HEK293 (cell line): Measurements from ENCODE around the gene ADAMTS20.

ENCODE experiments used
- CTCF ChIA-PET: fragments of 350-600 bp; formaldehyde crosslinking; extraction: SDS; loops from one replicate; lab custom pipeline; 2021; ENCODE audit warnings: antibody characterized with exemption; lab: Yijun Ruan, JAX
- POLR2A ChIA-PET: fragments of 300-600 bp; formaldehyde crosslinking; extraction: SDS; loops from one replicate; lab custom pipeline; 2020; ENCODE audit warnings: antibody characterized with exemption, inconsistent platforms; lab: Yijun Ruan, JAX
- H3K27ac ChIP-seq: fragments of 200-500 bp; sonication (Bioruptor generic); 2 replicates; pipeline ENCODE4 v1.5.1; 2014; ENCODE audit warnings: low read depth, low read length, control low read depth, inconsistent platforms; ENCODE audit errors: extremely low read depth
- H3K36me3 ChIP-seq, 2 experiments: fragments of 200-500 bp in 1 of 2; sonication (Bioruptor generic) in 1 of 2; 1 replicate in 1 of 2; 2 replicates in 1 of 2; pipeline ENCODE4 v1.5.1; 2014 to 2017; ENCODE audit warnings: inconsistent platforms in 2 of 2, low read length in 2 of 2; ENCODE audit not compliant: control insufficient read depth in 2 of 2, insufficient read depth in 1 of 2
- H3K4me1 ChIP-seq: fragments of 200-500 bp; sonication (Bioruptor generic); 2 replicates; pipeline ENCODE4 v1.5.1; 2014; ENCODE audit warnings: mild to moderate bottlenecking, low read length, inconsistent platforms; ENCODE audit not compliant: control insufficient read depth, insufficient read depth
- H3K4me3 ChIP-seq: 2 replicates; pipeline ENCODE4 v1.5.1; 2011; ENCODE audit warnings: low read depth, mild to moderate bottlenecking, control low read depth, low read length, moderate library complexity
- H3K9me3 ChIP-seq: fragments of 200-500 bp; sonication (Bioruptor generic); 2 replicates; pipeline ENCODE4 v1.5.1; 2014; ENCODE audit warnings: low read depth, low read length, inconsistent platforms; ENCODE audit not compliant: control insufficient read depth, insufficient read depth
- GLIS1 ChIP-seq: fragments of 450-650 bp; formaldehyde crosslinking; IDR thresholded peaks from 2 replicates; pipeline ENCODE4 v1.5.1; 2016; ENCODE audit warnings: missing biosample characterization, missing genetic modification characterization
- GLIS2 ChIP-seq: fragments of 450-650 bp; formaldehyde crosslinking; IDR thresholded peaks from 2 replicates; pipeline ENCODE4 v1.5.1; 2016; ENCODE audit warnings: missing biosample characterization, missing genetic modification characterization
- TRIM28 ChIP-seq: IDR thresholded peaks from 2 replicates; pipeline ENCODE4 v1.6.1; 2011; ENCODE audit warnings: low read length, control low read depth, borderline replicate concordance
- YY1 ChIP-seq: fragments of 450-650 bp; formaldehyde crosslinking; IDR thresholded peaks from 2 replicates; pipeline ENCODE4 v1.5.1; 2018; ENCODE audit warnings: missing biosample characterization, missing genetic modification characterization
- ZBTB17 ChIP-seq: fragments of 450-650 bp; formaldehyde crosslinking; IDR thresholded peaks from 2 replicates; pipeline ENCODE4 v1.5.1; 2016; ENCODE audit warnings: missing biosample characterization, missing genetic modification characterization
- ZEB2 ChIP-seq: fragments of 450-650 bp; formaldehyde crosslinking; IDR thresholded peaks from 2 replicates; pipeline ENCODE4 v1.5.1; 2016; ENCODE audit warnings: missing biosample characterization, missing genetic modification characterization
- ZFHX2 ChIP-seq: fragments of 450-650 bp; formaldehyde crosslinking; conservative IDR thresholded peaks from 2 replicates; pipeline ENCODE4 v1.5.1; 2016; ENCODE audit warnings: missing biosample characterization, missing genetic modification characterization
- ZNF16 ChIP-seq: fragments of 450-650 bp; formaldehyde crosslinking; IDR thresholded peaks from 2 replicates; pipeline ENCODE4 v1.5.1; 2016; ENCODE audit warnings: low read depth, missing biosample characterization, missing genetic modification characterization
- ZNF175 ChIP-seq: fragments of 450-650 bp; formaldehyde crosslinking; IDR thresholded peaks from 2 replicates; pipeline ENCODE4 v1.5.1; 2016; ENCODE audit warnings: missing biosample characterization, missing genetic modification characterization
- ZNF184 ChIP-seq: fragments of 450-650 bp; IDR thresholded peaks from 2 replicates; pipeline ENCODE4 v1.5.1; 2018; ENCODE audit warnings: missing biosample characterization, mild to moderate bottlenecking, missing genetic modification characterization
- ZNF214 ChIP-seq: fragments of 450-650 bp; formaldehyde crosslinking; IDR thresholded peaks from 2 replicates; pipeline ENCODE4 v1.5.1; 2017; ENCODE audit warnings: missing biosample characterization, mild to moderate bottlenecking, missing genetic modification characterization, borderline replicate concordance
- ZNF335 ChIP-seq: fragments of 450-650 bp; formaldehyde crosslinking; conservative IDR thresholded peaks from 2 replicates; pipeline ENCODE4 v1.5.1; 2016; ENCODE audit warnings: missing biosample characterization, missing genetic modification characterization
- ZNF404 ChIP-seq: fragments of 450-650 bp; formaldehyde crosslinking; IDR thresholded peaks from 2 replicates; pipeline ENCODE4 v1.5.1; 2017; ENCODE audit warnings: missing biosample characterization, missing genetic modification characterization
- ZNF530 ChIP-seq: fragments of 450-650 bp; formaldehyde crosslinking; IDR thresholded peaks from 2 replicates; pipeline ENCODE4 v1.5.1; 2016; ENCODE audit warnings: low read depth, missing biosample characterization, missing genetic modification characterization
- ZNF544 ChIP-seq: fragments of 450-650 bp; formaldehyde crosslinking; IDR thresholded peaks from 2 replicates; pipeline ENCODE4 v1.5.0; 2017; ENCODE audit warnings: missing biosample characterization, missing genetic modification characterization
- ZNF558 ChIP-seq: fragments of 450-650 bp; formaldehyde crosslinking; IDR thresholded peaks from 2 replicates; pipeline ENCODE4 v1.5.1; 2016; ENCODE audit warnings: missing biosample characterization, missing genetic modification characterization
- ZNF610 ChIP-seq: fragments of 450-650 bp; formaldehyde crosslinking; IDR thresholded peaks from 2 replicates; pipeline ENCODE4 v1.5.1; 2016; ENCODE audit warnings: missing biosample characterization, missing genetic modification characterization, borderline replicate concordance
- ZNF623 ChIP-seq: fragments of 450-650 bp; formaldehyde crosslinking; IDR thresholded peaks from 2 replicates; pipeline ENCODE4 v1.5.1; 2016; ENCODE audit warnings: missing biosample characterization, missing genetic modification characterization
- ZNF629 ChIP-seq: fragments of 450-650 bp; formaldehyde crosslinking; IDR thresholded peaks from 2 replicates; pipeline ENCODE4 v1.5.1; 2017; ENCODE audit warnings: missing biosample characterization, missing genetic modification characterization
- ZSCAN30 ChIP-seq: fragments of 450-650 bp; IDR thresholded peaks from 2 replicates; pipeline ENCODE4 v1.5.1; 2018; ENCODE audit warnings: missing biosample characterization, mild to moderate bottlenecking, missing genetic modification characterization, moderate library complexity
- TF ChIP-seq, protein P1 (sequence below): fragments of 450-650 bp; formaldehyde crosslinking; IDR thresholded peaks from 2 replicates; pipeline ENCODE4 v1.5.1; 2016; ENCODE audit warnings: missing biosample characterization, missing genetic modification characterization
- TF ChIP-seq, protein P2 (sequence below): fragments of 450-650 bp; formaldehyde crosslinking; IDR thresholded peaks from 2 replicates; pipeline ENCODE4 v1.5.1; 2017; ENCODE audit warnings: missing biosample characterization, missing genetic modification characterization
- TF ChIP-seq, protein P3 (sequence below): fragments of 450-650 bp; formaldehyde crosslinking; IDR thresholded peaks from 2 replicates; pipeline ENCODE4 v1.5.1; 2016; ENCODE audit warnings: missing biosample characterization, missing genetic modification characterization
- TF ChIP-seq, protein P4 (sequence below): fragments of 450-650 bp; formaldehyde crosslinking; IDR thresholded peaks from 2 replicates; pipeline ENCODE4 v1.5.1; 2016; ENCODE audit warnings: missing biosample characterization, missing genetic modification characterization
- TF ChIP-seq, protein P5 (sequence below): fragments of 450-650 bp; formaldehyde crosslinking; IDR thresholded peaks from 2 replicates; pipeline ENCODE4 v1.5.1; 2016; ENCODE audit warnings: missing biosample characterization, missing genetic modification characterization

ADAMTS20 gene

DNA sequence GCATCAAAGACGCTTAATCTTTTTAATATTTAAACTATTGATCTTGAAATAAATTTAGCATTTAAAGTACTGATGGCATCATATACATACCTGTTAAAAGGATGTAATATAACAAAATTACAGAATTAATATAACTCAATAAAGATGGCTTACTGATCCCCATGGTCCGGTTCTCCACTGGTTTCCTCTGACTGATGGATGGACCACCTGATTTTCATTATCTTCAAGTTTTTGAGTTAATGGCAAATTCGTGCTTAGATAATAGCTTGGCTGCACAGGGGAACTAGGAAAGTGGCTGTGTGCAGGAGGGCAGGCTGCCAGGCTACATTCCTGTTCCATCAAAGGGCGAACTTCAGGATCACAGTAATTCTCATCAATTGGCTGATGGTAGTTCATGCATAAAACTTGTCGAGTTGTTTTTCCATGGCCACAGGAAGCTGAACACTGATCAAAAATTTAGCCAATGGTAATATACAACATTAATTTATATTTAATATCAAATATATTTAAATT, 123.9 kb downstream of the ADAMTS20 start:
- H3K36me3 ChIP-seq, result no peaks in the 10 kb centered on the region
- H3K4me1 ChIP-seq, result no peaks in the 10 kb centered on the region
- no peak overlapping the region for H3K27ac ChIP-seq
- ChIA-PET CTCF (interaction anchor here (0.6 to 1.6 kb wide), 2 partner anchors 17 to 259 kb away, joined by 3 read pairs; no protein-coding TSS in a partner anchor), POLR2A (no interaction called here)
- no peaks in the 10 kb centered on the region for H3K9me3 ChIP-seq
- H3K4me3 ChIP-seq, result no peak overlapping the region
- no peak for TF ChIP-seq ZNF610 (tag by site-specific recombination)
- no peak for TF ChIP-seq ZNF629
- TF ChIP-seq GLIS2 (tag by site-specific recombination), result no peak
- TF ChIP-seq ZEB2 (tag by site-specific recombination), result no peak
- no peak for TF ChIP-seq TRIM28
- no peak for TF ChIP-seq ZNF175 (tag by site-specific recombination)
- no peak for TF ChIP-seq ZNF335 (tag by site-specific recombination)
- TF ChIP-seq ZNF558 (tag by site-specific recombination), result no peak
- TF ChIP-seq ZNF214 (tag by site-specific recombination), result no peak
- TF ChIP-seq ZNF184, result no peak
- TF ChIP-seq, protein P1, sequence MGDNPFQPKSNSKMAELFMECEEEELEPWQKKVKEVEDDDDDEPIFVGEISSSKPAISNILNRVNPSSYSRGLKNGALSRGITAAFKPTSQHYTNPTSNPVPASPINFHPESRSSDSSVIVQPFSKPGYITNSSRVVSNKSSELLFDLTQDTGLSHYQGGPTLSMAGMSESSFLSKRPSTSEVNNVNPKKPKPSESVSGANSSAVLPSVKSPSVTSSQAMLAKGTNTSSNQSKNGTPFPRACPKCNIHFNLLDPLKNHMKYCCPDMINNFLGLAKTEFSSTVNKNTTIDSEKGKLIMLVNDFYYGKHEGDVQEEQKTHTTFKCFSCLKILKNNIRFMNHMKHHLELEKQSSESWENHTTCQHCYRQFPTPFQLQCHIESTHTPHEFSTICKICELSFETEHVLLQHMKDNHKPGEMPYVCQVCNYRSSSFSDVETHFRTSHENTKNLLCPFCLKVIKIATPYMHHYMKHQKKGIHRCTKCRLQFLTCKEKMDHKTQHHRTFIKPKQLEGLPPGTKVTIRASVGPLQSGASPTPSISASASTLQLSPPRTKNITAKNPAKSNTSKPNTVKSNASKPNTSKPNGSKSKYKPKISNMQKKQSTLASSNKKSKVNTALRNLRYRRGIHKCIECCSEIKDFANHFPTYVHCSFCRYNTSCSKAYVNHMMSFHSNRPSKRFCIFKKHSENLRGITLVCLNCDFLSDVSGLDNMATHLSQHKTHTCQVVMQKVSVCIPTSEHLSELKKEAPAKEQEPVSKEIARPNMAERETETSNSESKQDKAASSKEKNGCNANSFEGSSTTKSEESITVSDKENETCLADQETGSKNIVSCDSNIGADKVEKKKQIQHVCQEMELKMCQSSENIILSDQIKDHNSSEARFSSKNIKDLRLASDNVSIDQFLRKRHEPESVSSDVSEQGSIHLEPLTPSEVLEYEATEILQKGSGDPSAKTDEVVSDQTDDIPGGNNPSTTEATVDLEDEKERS (tag by site-specific recombination), result no peak
- no peak for TF ChIP-seq ZSCAN30 (tag by site-specific recombination)
- TF ChIP-seq ZBTB17, result no peak
- TF ChIP-seq, protein P2, sequence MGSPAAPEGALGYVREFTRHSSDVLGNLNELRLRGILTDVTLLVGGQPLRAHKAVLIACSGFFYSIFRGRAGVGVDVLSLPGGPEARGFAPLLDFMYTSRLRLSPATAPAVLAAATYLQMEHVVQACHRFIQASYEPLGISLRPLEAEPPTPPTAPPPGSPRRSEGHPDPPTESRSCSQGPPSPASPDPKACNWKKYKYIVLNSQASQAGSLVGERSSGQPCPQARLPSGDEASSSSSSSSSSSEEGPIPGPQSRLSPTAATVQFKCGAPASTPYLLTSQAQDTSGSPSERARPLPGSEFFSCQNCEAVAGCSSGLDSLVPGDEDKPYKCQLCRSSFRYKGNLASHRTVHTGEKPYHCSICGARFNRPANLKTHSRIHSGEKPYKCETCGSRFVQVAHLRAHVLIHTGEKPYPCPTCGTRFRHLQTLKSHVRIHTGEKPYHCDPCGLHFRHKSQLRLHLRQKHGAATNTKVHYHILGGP, result no peak
- TF ChIP-seq ZNF623, result no peak

DNA sequence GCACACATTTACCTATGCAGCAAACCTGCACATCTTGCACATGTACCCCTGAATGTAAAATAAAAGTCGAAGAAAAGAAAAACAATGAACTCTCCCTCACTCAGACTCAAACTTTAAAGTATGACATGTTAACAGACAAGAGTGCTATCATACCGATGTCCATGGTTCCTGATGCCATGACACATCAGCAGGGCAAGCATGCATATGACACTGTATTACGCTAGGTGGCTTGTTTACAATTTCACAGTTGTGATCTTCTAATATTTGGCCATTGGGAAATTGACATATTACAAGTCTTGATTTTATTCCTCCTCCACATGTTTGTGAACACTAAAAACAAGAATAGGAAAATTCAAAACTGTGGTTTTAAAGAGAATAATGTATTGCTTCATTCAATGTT, 126.6 kb downstream of the ADAMTS20 start:
- Histone ChIP-seq H3K4me1 (no peaks in the 10 kb centered on the region), H3K36me3 (no peaks in the 10 kb centered on the region), H3K4me3 (no peak overlapping the region), H3K9me3 (no peaks in the 10 kb centered on the region), H3K27ac (no peak overlapping the region)
- CTCF ChIA-PET, result no interaction called here
- TF ChIP-seq YY1, result no peak
- POLR2A ChIA-PET, result no interaction called here

DNA sequence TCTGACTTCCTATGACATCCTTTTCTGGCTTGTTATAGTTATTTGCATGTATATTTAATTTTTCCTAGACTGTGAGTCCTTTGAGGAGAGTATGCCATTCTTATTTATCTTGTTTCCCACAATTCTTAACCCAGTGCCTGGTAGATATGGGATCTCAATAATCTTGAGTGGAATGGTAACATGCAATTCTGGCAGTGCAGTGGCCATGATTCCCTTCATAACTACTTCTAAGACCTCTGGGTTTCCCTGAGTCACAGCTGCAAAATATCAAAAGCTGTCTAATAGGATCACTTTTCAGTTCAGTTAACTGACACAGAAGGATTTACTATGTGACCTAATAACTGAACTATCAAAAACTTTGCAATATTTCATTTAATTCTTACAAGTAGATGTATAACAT, 135.0 kb downstream of the ADAMTS20 start:
- H3K9me3 ChIP-seq, result no peaks in the 10 kb centered on the region
- H3K4me1 ChIP-seq, result no peaks in the 10 kb centered on the region
- H3K4me3 ChIP-seq, result no peak overlapping the region
- no peak overlapping the region for H3K27ac ChIP-seq
- ChIA-PET POLR2A (no interaction called here), CTCF (no interaction called here)
- no peaks in the 10 kb centered on the region for H3K36me3 ChIP-seq
- TF ChIP-seq ZNF544 (tag by site-specific recombination) (no peak), ZFHX2 (tag by site-specific recombination) (no peak), ZBTB17 (no peak), ZNF404 (tag by site-specific recombination) (no peak), ZNF16 (tag by site-specific recombination) (no peak), GLIS1 (no peak), ZNF530 (tag by site-specific recombination) (no peak)
- TF ChIP-seq, protein P3, sequence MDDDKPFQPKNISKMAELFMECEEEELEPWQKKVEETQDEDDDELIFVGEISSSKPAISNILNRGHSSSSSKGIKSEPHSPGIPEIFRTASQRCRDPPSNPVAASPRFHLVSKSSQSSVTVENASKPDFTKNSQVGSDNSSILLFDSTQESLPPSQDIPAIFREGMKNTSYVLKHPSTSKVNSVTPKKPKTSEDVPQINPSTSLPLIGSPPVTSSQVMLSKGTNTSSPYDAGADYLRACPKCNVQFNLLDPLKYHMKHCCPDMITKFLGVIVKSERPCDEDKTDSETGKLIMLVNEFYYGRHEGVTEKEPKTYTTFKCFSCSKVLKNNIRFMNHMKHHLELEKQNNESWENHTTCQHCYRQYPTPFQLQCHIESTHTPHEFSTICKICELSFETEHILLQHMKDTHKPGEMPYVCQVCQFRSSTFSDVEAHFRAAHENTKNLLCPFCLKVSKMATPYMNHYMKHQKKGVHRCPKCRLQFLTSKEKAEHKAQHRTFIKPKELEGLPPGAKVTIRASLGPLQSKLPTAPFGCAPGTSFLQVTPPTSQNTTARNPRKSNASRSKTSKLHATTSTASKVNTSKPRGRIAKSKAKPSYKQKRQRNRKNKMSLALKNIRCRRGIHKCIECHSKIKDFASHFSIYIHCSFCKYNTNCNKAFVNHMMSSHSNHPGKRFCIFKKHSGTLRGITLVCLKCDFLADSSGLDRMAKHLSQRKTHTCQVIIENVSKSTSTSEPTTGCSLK (tag by site-specific recombination), result no peak
- TF ChIP-seq, protein P4, sequence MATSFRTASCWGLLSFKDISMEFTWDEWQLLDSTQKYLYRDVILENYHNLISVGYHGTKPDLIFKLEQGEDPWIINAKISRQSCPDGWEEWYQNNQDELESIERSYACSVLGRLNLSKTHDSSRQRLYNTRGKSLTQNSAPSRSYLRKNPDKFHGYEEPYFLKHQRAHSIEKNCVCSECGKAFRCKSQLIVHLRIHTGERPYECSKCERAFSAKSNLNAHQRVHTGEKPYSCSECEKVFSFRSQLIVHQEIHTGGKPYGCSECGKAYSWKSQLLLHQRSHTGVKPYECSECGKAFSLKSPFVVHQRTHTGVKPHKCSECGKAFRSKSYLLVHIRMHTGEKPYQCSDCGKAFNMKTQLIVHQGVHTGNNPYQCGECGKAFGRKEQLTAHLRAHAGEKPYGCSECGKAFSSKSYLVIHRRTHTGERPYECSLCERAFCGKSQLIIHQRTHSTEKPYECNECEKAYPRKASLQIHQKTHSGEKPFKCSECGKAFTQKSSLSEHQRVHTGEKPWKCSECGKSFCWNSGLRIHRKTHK (tag by site-specific recombination), result no peak
- TF ChIP-seq, protein P5, sequence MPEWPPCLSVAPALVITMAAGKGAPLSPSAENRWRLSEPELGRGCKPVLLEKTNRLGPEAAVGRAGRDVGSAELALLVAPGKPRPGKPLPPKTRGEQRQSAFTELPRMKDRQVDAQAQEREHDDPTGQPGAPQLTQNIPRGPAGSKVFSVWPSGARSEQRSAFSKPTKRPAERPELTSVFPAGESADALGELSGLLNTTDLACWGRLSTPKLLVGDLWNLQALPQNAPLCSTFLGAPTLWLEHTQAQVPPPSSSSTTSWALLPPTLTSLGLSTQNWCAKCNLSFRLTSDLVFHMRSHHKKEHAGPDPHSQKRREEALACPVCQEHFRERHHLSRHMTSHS, result no peak
